BE2C (cell line): ENCODE data around the gene TGM4.

Source experiments
- DNase-seq: peaks from one replicate; pipeline ENCODE4 v3.0.0-alpha.2; 2020
- H3K27me3 ChIP-seq: fragments of 250-450 bp; sonication (Bioruptor Pico); 2 replicates; pipeline ENCODE4 v1.5.1; 2020; ENCODE audit warnings: mild to moderate bottlenecking
- H3K36me3 ChIP-seq: fragments of 250-450 bp; sonication (Bioruptor Pico); 2 replicates; pipeline ENCODE4 v1.5.1; 2020; ENCODE audit warnings: mild to moderate bottlenecking
- H3K4me1 ChIP-seq: fragments of 250-450 bp; sonication (Bioruptor Pico); 2 replicates; pipeline ENCODE4 v1.5.1; 2020
- H3K4me3 ChIP-seq: 2 replicates; pipeline ENCODE4 v1.5.1; 2011; ENCODE audit warnings: low read depth, low read length
- H3K9me3 ChIP-seq: fragments of 250-450 bp; sonication (Bioruptor Pico); 2 replicates; pipeline ENCODE4 v1.5.1; 2020
- TF ChIP-seq, protein P1 (sequence below): IDR thresholded peaks from 2 replicates; pipeline ENCODE4 v1.5.1; 2012; ENCODE audit warnings: mild to moderate bottlenecking, low read depth, low read length

Gene TGM4

GRCh38 chr3:44903751-44904150, 29.3 kb downstream of the TGM4 start:
- TF ChIP-seq, protein P1, sequence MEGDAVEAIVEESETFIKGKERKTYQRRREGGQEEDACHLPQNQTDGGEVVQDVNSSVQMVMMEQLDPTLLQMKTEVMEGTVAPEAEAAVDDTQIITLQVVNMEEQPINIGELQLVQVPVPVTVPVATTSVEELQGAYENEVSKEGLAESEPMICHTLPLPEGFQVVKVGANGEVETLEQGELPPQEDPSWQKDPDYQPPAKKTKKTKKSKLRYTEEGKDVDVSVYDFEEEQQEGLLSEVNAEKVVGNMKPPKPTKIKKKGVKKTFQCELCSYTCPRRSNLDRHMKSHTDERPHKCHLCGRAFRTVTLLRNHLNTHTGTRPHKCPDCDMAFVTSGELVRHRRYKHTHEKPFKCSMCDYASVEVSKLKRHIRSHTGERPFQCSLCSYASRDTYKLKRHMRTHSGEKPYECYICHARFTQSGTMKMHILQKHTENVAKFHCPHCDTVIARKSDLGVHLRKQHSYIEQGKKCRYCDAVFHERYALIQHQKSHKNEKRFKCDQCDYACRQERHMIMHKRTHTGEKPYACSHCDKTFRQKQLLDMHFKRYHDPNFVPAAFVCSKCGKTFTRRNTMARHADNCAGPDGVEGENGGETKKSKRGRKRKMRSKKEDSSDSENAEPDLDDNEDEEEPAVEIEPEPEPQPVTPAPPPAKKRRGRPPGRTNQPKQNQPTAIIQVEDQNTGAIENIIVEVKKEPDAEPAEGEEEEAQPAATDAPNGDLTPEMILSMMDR = no peak
- Histone ChIP-seq H3K9me3 (no peaks in the 10 kb centered on the region), H3K36me3 (no peaks in the 10 kb centered on the region), H3K4me1 (no peaks in the 10 kb centered on the region), H3K4me3 (no peak overlapping the region), H3K27me3 (no peaks in the 10 kb centered on the region)
- no peak for DNase-seq

DNA sequence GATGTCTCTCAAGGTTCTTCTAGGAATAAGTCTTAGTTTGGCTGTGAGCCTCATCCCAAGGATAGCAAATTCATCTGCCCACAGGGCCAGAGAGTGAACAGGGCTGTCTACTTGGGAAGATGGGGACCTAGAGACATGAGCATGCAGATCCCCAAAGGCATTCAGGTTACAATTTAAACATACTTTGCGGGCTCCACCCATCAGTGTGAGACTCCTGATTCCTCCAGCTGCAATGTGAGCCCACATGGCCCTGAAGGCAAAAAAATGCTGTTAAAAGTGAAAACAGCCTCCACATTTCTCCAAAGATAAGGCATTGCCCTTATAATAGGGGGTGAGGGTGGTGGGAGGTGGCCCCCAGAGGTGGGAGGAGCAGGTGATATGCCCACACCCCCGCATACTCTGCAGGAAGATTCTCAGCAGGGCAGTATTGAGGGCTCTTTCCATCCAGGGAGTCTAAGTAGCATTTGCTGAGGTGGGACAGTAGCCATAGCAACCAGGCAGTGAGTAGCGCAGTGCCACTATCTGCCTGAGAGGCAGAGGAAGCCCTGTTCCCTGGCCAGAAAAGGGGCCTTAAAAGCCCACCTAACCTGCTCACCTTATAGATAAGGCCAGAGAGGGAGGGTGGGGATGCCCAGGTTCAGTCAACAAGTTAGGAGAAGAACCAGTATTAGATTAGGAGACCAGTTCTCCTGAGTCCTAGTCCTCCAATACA, 31.2 kb downstream of the TGM4 start:
- TF ChIP-seq, protein P1 = no peak
- H3K9me3 ChIP-seq = no peaks in the 10 kb centered on the region

DNA sequence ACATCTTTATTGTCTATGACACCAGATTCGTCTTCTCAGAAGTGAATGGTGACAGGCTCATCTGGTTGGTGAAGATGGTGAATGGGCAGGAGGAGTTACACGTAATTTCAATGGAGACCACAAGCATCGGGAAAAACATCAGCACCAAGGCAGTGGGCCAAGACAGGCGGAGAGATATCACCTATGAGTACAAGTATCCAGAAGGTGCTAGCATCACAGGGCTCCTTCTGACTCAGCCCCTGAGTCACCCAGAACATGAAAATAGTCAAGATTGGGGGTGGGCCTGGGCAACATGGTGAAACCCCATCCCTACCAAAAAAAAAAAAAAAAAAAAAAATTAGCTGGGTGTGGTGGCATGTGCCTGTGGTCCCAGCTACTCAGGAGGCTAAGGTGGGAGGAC, 32.6 kb downstream of the TGM4 start:
- H3K4me3 ChIP-seq = no peak overlapping the region
- TF ChIP-seq, protein P1 = no peak
- H3K9me3 ChIP-seq = no peaks in the 10 kb centered on the region
- DNase-seq = no peak
- no peaks in the 10 kb centered on the region for H3K27me3 ChIP-seq
- no peaks in the 10 kb centered on the region for H3K4me1 ChIP-seq
- no peaks in the 10 kb centered on the region for H3K36me3 ChIP-seq

More for the DNA sequence above, 31.2 kb downstream of the TGM4 start:
- H3K27me3 ChIP-seq = no peaks in the 10 kb centered on the region
- no peaks in the 10 kb centered on the region for H3K36me3 ChIP-seq
- H3K4me1 ChIP-seq = no peaks in the 10 kb centered on the region
- H3K4me3 ChIP-seq = no peak overlapping the region
- DNase-seq = no peak

GRCh38 chr3:44907612-44908011, 33.2 kb downstream of the TGM4 start:
- Histone ChIP-seq H3K9me3 (no peaks in the 10 kb centered on the region), H3K4me1 (no peaks in the 10 kb centered on the region), H3K4me3 (no peak overlapping the region), H3K36me3 (no peaks in the 10 kb centered on the region), H3K27me3 (no peaks in the 10 kb centered on the region)
- TF ChIP-seq, protein P1 = no peak
- no peak for DNase-seq

DNA sequence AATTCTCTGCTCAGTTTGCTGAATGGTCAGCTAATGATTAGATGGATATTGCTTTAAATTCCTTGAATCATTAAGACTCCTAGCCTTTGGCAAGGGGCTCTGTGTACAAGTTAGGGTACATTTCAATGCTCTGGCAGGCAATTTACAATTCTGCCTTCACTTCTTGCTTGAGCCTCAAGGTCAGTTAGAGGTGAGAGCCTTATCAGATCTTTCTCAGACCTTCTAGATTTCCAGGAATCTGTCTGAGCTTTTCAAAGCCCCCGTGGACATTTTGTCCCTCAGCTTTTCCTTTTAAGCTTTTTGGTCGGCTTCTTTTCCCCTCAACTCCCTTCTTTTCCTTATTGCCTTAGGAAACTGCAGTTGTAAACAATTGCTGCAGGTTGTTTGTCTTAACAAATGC, 34.7 kb downstream of the TGM4 start:
- TF ChIP-seq, protein P1 = no peak
- no peak overlapping the region for H3K4me3 ChIP-seq
- no peak for DNase-seq
- H3K36me3 ChIP-seq = no peaks in the 10 kb centered on the region
- no peaks in the 10 kb centered on the region for H3K27me3 ChIP-seq
- no peaks in the 10 kb centered on the region for H3K4me1 ChIP-seq
- no peaks in the 10 kb centered on the region for H3K9me3 ChIP-seq

GRCh38 chr3:44910693-44911092, 36.3 kb downstream of the TGM4 start:
- Histone ChIP-seq H3K4me3 (no peak overlapping the region), H3K4me1 (no peaks in the 10 kb centered on the region), H3K9me3 (no peaks in the 10 kb centered on the region), H3K36me3 (no peaks in the 10 kb centered on the region), H3K27me3 (no peaks in the 10 kb centered on the region)
- TF ChIP-seq, protein P1 = no peak
- DNase-seq = no peak
